ENCODE measurements around the gene NKD2.
"Not testable (repeated sequence)": the region's sequence is repeated elsewhere in the genome, so short reads cannot be mapped to it uniquely, and the experiment has no call there.

The NKD2 gene

GRCh38 chr5:1059884-1060263 lies 51.3 kb downstream of the NKD2 start:
- DNase-seq, result no peak

- no peak for DNase-seq
Measured at GRCh38 chr5:1060535-1060981, 52.0 kb downstream of the NKD2 start.

DNA sequence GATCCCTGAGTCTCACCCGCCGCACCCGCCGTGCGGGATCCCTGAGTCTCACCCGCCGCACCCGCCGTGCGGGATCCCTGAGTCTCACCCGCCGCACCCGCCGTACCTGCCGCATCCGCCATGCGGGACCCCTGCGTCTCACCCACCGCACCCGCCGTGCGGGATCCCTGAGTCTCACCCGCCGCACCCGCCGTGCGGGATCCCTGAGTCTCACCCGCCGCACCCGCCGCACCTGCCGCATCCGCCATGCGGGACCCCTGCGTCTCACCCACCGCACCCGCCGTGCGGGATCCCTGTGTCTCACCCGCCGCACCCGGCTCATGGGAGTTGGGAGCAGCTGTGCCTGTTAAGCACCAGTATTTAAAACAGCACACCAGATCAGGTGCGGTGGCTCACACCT lies 52.7 kb downstream of the NKD2 start:
- not testable (repeated sequence) for DNase-seq

GRCh38 chr5:1061916-1062315 lies 53.3 kb downstream of the NKD2 start:
- no peak for DNase-seq

GRCh38 chr5:1062761-1063568 lies 54.4 kb downstream of the NKD2 start:
- no peak for DNase-seq

- DNase-seq, result no peak
Measured at GRCh38 chr5:1063661-1064382, 55.2 kb downstream of the NKD2 start.

DNA sequence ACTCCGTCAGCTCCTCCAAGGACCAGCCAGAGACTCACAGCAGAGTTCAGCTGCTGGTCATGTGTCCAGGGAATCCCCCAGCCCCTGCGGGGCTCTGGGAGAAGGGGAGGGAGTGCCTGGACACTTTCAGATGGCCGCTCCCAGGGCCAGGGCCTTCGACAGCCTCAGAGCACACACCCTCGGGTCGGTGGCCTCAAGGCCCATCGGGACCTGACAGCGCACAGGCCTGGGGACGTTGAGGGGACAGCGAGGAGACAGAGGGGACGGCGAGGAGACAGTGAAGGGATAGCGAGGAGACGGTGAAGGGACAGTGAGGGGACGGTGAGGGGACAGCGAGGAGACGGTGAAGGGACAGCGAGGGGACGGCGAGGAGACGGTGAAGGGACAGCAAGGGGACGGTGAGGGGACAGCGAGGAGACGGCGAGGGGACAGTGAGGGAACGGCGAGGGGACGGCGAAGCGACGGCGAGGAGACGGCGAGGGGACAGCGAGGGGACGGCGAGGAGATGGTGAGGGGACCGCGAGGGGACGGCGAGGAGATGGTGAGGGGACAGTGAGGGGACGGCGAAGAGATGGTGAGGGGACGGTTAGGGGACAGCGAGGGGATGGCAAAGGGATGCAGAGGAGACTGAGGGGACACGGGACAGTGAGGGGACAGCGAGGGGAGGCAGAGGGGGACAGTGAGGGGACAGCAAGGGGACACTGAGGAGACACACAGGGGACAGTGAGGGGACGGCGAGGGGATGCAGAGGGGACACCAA lies 56.0 kb downstream of the NKD2 start:
- no peak for DNase-seq

GRCh38 chr5:1065143-1065750 lies 56.6 kb downstream of the NKD2 start:
- no peak for DNase-seq

DNA sequence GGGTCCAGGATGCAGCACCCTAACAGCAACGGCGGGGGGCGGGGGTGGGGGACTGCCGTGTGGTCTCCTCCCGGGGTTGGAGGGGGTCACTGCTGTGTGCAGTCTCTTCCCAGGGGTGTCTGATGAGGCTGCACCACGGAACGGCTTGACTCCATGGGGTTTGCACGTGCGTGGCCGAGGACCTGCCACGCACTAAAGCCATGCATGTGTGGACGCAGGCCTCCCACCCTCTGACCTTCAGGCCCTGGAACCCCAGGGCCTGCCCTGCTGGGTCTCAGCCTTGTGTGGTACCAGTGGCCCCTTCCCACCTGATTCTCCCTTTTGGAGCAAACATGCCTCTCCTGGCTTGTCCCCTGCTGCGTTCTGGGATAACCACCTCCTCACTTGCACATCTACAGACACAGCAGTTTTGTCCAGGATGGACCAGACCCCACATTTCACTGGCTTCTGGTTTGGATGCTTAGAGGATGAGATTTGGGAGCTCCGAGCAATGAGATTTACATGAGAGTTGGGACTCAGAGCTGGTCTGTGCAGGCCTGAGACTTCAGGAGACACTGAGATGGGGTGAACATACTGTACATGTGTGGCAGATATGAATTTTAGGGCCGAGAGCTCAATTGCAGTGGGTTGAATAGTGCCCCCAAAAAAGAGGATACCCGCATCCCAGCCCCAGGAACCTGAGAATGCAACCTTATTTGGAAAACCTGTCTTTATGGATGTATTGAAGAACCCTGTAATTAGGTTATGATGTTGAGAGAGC lies 57.5 kb downstream of the NKD2 start:
- DNase-seq, result no peak

DNA sequence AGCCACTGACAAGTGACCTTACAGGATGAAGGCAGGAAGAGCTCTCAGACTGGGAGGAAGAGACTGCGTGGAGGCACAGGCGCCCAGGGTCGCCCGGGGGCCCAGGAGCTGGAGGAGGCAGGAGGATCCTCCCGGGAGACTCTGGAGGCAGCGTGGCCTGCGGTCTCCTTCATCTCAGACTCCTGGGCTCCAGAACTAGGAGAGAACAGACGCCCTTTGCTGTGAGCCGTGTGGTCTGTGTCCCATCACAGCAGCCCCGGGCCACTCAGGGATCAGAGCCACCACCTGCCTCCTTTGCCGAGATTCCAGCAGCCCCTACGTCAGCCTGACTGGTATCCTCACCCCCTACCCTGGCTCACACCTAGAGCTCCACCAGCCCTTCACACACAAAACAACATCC lies 58.1 kb downstream of the NKD2 start:
- DNase-seq, result no peak

DNA sequence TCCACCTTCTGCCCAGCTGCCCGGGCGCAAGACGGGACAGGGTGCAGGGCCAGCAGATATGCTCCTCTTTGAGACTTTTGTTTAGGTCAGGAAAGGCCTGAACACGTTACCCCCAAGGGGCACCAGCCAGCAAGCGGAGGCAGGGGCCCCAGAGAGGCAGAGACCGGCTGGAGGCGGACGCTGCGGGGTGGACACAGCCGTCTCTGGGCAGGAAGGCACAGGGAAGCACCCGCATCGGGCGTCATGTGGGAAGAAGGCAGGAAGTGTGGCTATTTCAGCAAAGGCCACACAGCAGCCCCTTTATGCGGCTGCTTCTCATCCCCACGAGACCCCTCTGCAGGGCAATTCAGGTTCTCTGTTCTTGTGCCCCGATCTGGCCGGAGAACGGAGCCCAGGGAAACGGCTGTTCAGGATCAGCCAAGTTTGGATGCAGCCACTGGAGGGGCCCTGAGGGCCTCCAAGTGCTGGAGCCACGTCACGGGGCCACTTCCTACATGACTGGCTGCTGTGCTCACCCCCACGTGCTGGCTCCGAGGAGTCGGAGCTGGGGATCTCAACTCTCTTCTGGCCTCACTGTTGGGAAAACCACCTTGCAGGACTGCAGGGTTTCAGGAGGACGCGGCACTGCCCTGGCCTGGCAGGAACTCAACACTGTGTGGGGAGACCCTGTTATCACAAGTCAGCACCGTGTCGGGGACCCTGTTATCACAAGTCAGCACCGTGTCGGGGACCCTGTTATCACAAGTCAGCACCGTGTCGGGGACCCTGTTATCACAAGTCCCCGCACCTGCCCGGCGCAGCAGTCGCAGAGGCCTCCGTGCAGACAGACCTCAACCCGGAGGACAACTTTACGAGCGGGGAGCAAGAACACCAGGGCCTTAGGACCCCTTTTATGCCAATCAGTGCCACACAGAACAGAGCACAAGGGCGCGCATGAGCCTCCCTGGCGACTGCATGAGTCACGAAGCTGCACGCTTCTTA lies 58.8 kb downstream of the NKD2 start:
- no peak for DNase-seq

- no peak for DNase-seq
Measured at GRCh38 chr5:1068204-1068894, 59.7 kb downstream of the NKD2 start.

- DNase-seq, result no peak
Measured at GRCh38 chr5:1068895-1069719, 60.5 kb downstream of the NKD2 start.

DNA sequence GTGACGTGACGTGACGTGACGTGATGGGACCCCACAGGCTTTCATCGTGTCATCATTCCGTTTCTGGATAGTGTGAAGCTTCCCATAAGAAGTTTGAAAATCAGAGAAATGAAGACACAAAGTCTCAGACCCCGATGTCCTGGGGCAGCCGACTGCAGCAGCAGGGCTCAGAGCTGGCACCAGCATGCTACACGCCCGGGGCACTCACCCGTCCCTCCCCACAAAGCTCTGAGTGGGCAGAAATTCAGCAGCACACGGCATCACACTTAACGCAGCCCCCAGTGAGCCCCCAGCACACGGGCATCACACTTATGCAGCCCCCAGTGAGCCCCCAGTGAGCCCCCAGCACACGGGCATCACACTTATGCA lies 61.1 kb downstream of the NKD2 start:
- DNase-seq, result no peak

- DNase-seq, result no peak
Measured at GRCh38 chr5:1073239-1074102, 64.9 kb downstream of the NKD2 start.

GRCh38 chr5:1074226-1074625 lies 65.6 kb downstream of the NKD2 start:
- no peak for DNase-seq

GRCh38 chr5:1074816-1075554 lies 66.4 kb downstream of the NKD2 start:
- DNase-seq, result no peak

DNA sequence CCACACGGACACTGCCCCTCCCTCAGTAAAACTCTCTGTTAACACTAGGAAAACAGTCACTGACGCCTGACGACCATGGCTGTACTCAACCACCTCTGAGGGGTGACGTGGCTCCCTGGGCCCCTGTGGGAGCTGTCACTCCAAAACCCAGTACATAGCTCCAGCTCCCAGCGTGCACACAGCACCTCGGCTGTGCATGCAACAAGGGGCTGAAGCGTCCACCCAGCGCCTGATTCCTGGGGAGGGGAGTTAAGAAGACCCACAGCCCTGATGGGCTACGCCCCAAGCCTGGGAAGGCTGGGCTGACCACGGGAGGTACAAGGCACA lies 66.9 kb downstream of the NKD2 start:
- no peak for DNase-seq
